PC-3 (cell line): Measurements from ENCODE around the gene CD99L2.

ENCODE experiments used
- EZH2phosphoT487 ChIP-seq: fragments of 300-600 bp; sonication (generic); IDR thresholded peaks from 2 replicates; pipeline ENCODE4 v1.6.1; 2018; ENCODE audit warnings: mild to moderate bottlenecking, antibody characterized with exemption, low read length, borderline replicate concordance
- TF ChIP-seq, protein P1 (sequence below): fragments of 300-600 bp; sonication (generic); conservative IDR thresholded peaks from 2 replicates; pipeline ENCODE4 v1.5.1; 2017; ENCODE audit warnings: antibody characterized with exemption, low read depth, mild to moderate bottlenecking, low read length

DNA sequence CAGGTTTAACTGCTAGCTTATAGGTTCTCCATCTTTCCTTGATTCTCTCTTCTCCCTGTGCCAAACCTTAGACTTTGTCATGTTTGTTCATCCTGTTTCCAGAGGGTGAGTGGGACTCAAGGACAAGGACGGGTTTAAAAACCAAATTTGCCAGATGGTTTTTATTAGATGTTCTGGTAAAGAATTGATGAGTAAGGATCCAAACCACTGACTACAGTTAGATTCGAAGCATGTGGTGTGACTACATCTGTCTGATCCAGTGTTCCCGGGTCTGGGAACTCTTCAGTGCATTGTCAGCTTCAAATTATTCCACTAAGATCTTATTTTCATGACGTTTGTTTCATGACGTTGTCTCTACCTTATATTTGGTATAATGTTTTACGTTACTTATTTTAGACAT lies 167.7 kb downstream of the CD99L2 start:
- TF ChIP-seq, protein P1, sequence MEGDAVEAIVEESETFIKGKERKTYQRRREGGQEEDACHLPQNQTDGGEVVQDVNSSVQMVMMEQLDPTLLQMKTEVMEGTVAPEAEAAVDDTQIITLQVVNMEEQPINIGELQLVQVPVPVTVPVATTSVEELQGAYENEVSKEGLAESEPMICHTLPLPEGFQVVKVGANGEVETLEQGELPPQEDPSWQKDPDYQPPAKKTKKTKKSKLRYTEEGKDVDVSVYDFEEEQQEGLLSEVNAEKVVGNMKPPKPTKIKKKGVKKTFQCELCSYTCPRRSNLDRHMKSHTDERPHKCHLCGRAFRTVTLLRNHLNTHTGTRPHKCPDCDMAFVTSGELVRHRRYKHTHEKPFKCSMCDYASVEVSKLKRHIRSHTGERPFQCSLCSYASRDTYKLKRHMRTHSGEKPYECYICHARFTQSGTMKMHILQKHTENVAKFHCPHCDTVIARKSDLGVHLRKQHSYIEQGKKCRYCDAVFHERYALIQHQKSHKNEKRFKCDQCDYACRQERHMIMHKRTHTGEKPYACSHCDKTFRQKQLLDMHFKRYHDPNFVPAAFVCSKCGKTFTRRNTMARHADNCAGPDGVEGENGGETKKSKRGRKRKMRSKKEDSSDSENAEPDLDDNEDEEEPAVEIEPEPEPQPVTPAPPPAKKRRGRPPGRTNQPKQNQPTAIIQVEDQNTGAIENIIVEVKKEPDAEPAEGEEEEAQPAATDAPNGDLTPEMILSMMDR, result no peak
- no peak for TF ChIP-seq EZH2phosphoT487
